ENCODE results near the gene RFXAP. TPM values are rescaled to one million over a fixed set of nuclear protein-coding genes. Genes with fewer than 3 reads are reported as not detected.

RFXAP gene
- total and polyA plus RNA-seq, 2 donors (not counting 3 experiments of a cell fraction or from before 2014, with no cell fraction given), result 3.0 to 7.2 TPM

GRCh38 chr13:36772853-36773252 is 46.2 kb upstream of the RFXAP start:
- Histone ChIP-seq H3K9me1 (replicated peaks; ENCODE audit: control insufficient read depth, extremely low read depth, insufficient read depth, low read length) (no peaks in the 10 kb centered on the region), H3K36me3 (ENCODE audit: control insufficient read depth in 2 of 2, extremely low read depth in 1 of 2, insufficient read depth in 2 of 2, low read length in 2 of 2) (no peaks in the 10 kb centered on the region), H3K4me1 (ENCODE audit: control insufficient read depth, extremely low read depth, insufficient read depth, low read length) (no peaks in the 10 kb centered on the region), H3K27me3 (ENCODE audit: control insufficient read depth in 2 of 2, insufficient read depth in 2 of 2, low read length in 2 of 2) (peaks cover 5 to 16% of the 10 kb centered on the region in 2 experiments), H4K20me1 (replicated peaks; ENCODE audit: control insufficient read depth, extremely low read depth, insufficient read depth, low read length) (no peaks in the 10 kb centered on the region), H3K4me3 (replicated peaks in 1 of 3; ENCODE audit: insufficient read depth in 1 of 3, low read depth in 1 of 3, low read length in 3 of 3) (no peak overlapping the region), H3K9ac (replicated peaks; ENCODE audit: extremely low read depth, insufficient read depth, low read length) (no peak overlapping the region), H3K79me2 (ENCODE audit: control insufficient read depth, insufficient read depth, low read length) (no peaks in the 10 kb centered on the region), H3K4me2 (ENCODE audit: insufficient read depth, low read length) (no peak overlapping the region), H2AFZ (ENCODE audit: low read depth, low read length) (no peak overlapping the region), H3K9me3 (replicated peaks; ENCODE audit: control insufficient read depth, insufficient read depth, low read length) (no peaks in the 10 kb centered on the region), H3K27ac (ENCODE audit: insufficient read depth, low read depth, low read length) (no peak overlapping the region)
- no peak for FAIRE-seq
- no TSS peak for BruUV-seq (replicated peaks)
- ChIA-PET POLR2A (no interaction called here), CTCF (interaction anchor here (0.7 kb wide), 1 partner anchor 37 kb away, joined by 3 read pairs; no protein-coding TSS in a partner anchor)
- DNase-seq (ENCODE audit: low read depth, low spot score), result no peak
- intact Hi-C loops (cut with micrococcal nuclease) (no loop called here), dilution Hi-C loops (cut with MboI; ENCODE audit: extremely low pct_ligation_motif_present, low sequenced_read_pairs) (no loop called here)
- no peak for TF ChIP-seq EZH2 (IDR thresholded peaks at IDR 0.05; ENCODE audit: borderline replicate concordance, low read depth, low read length, severe bottlenecking)
- TF ChIP-seq POLR2AphosphoS5 (IDR thresholded peaks at IDR 0.05; ENCODE audit: insufficient read depth, low read depth, low read length), result no peak
- TF ChIP-seq FOS (IDR thresholded peaks at IDR 0.05; ENCODE audit: borderline replicate concordance, insufficient read depth, low read length), result no peak
- TF ChIP-seq POLR2A (IDR thresholded peaks at IDR 0.05; ENCODE audit: low read depth, low read length), result no peak
- no peak for TF ChIP-seq JUN (IDR thresholded peaks at IDR 0.05; ENCODE audit: borderline replicate concordance, insufficient read depth, insufficient read length, low read depth)
- TF ChIP-seq MYC (IDR thresholded peaks at IDR 0.05; ENCODE audit: low read depth, low read length), result no peak
- no peak for TF ChIP-seq GATA2 (IDR thresholded peaks at IDR 0.05; ENCODE audit: insufficient read depth, insufficient read length, low read depth, low read length)
- TF ChIP-seq CTCF (IDR thresholded peaks at IDR 0.05; ENCODE audit: extremely low read depth in 1 of 2, insufficient read depth in 1 of 2, low read depth in 1 of 2, low read length in 2 of 2), result no peak
- no peak for TF ChIP-seq MAX (IDR thresholded peaks at IDR 0.05; ENCODE audit: insufficient read depth, insufficient read length)
